Fibroblast of lung (primary cell): ENCODE data around the gene PTPRQ.

Source experiments
- CTCF ChIP-seq, 2 donors: IDR thresholded peaks in 1 of 2; conservative IDR thresholded peaks in 1 of 2; 1 replicate in 1 of 2; 2 replicates in 1 of 2; pipeline ENCODE4 v1.5.1; 2011 to 2012; ENCODE audit warnings: low read length in 2 of 2, control low read depth in 1 of 2, inconsistent platforms in 1 of 2, low read depth in 1 of 2, mild to moderate bottlenecking in 1 of 2
- EZH2 ChIP-seq: IDR thresholded peaks from 2 replicates; pipeline ENCODE4 v1.5.1; 2012; ENCODE audit warnings: low read length, control low read depth, mild to moderate bottlenecking; ENCODE audit errors: missing control alignments

- TF ChIP-seq CTCF (conservative IDR thresholded peaks at IDR 0.05 in 1 of 2, IDR thresholded peaks at IDR 0.05 in 1 of 2; ENCODE audit: low read depth in 1 of 2, low read length in 2 of 2) (no peak), EZH2 (no peak)
These were observed 43.5 kb upstream of the PTPRQ start for GRCh38 chr12:80400571-80400991.
